ENCODE results near the gene TFIP11. TPM values are rescaled to one million over a fixed set of nuclear protein-coding genes. Genes with fewer than 3 reads are reported as not detected.

Gene TFIP11
- total RNA-seq, 1 donor from 2014 or later, result 28.4 TPM

GRCh38 chr22:26527167-26527566, 14.9 kb upstream of the TFIP11 start:
- Histone ChIP-seq H3K9me3 (no peaks in the 10 kb centered on the region), H3K4me1 (peaks cover 13% of the 10 kb centered on the region), H3K36me3 (peaks cover 81% of the 10 kb centered on the region), H3K27me3 (ENCODE audit: low read depth) (no peaks in the 10 kb centered on the region), H3K27ac (no peak overlapping the region), H3K4me3 (no peak overlapping the region)
- intact Hi-C loops (cut with DNase I), result no loop called here
- TF ChIP-seq CTCF (IDR thresholded peaks at IDR 0.05), result no peak
- DNase-seq (no peak), ATAC-seq (no peak)

GRCh38 chr22:26525946-26526564, 13.8 kb upstream of the TFIP11 start:
- DNase-seq, result no peak
- Histone ChIP-seq H3K9me3 (no peaks in the 10 kb centered on the region), H3K4me3 (no peak overlapping the region), H3K27me3 (ENCODE audit: low read depth) (no peaks in the 10 kb centered on the region), H3K27ac (no peak overlapping the region), H3K36me3 (peaks cover 73% of the 10 kb centered on the region), H3K4me1 (peaks cover 13% of the 10 kb centered on the region)
- no peak for TF ChIP-seq CTCF (IDR thresholded peaks at IDR 0.05)
- no peak for ATAC-seq
- intact Hi-C loops (cut with DNase I), result no loop called here

- H3K4me3 ChIP-seq, result no peak overlapping the region
- TF ChIP-seq CTCF (IDR thresholded peaks at IDR 0.05), result no peak
- no peaks in the 10 kb centered on the region for H3K27me3 ChIP-seq (ENCODE audit: low read depth)
- intact Hi-C loops (cut with DNase I), result no loop called here
- peaks cover 64% of the 10 kb centered on the region for H3K36me3 ChIP-seq
- ATAC-seq (no peak), DNase-seq (no peak)
- H3K9me3 ChIP-seq, result no peaks in the 10 kb centered on the region
- H3K27ac ChIP-seq, result no peak overlapping the region
- H3K4me1 ChIP-seq, result peaks cover 10% of the 10 kb centered on the region
These were observed 12.6 kb upstream of the TFIP11 start for GRCh38 chr22:26524870-26525269.

GRCh38 chr22:26522592-26522991, 10.3 kb upstream of the TFIP11 start:
- ATAC-seq (no peak), DNase-seq (no peak)
- H3K9me3 ChIP-seq, result no peaks in the 10 kb centered on the region
- H3K27me3 ChIP-seq (ENCODE audit: low read depth), result no peaks in the 10 kb centered on the region
- H3K27ac ChIP-seq, result no peak overlapping the region
- no peak for TF ChIP-seq CTCF (IDR thresholded peaks at IDR 0.05)
- intact Hi-C loops (cut with DNase I), result no loop called here
- no peaks in the 10 kb centered on the region for H3K4me1 ChIP-seq
- H3K36me3 ChIP-seq, result peaks cover 46% of the 10 kb centered on the region
- no peak overlapping the region for H3K4me3 ChIP-seq

GRCh38 chr22:26522012-26522411, 9.7 kb upstream of the TFIP11 start:
- no peak for ATAC-seq
- Histone ChIP-seq H3K27me3 (ENCODE audit: low read depth) (no peaks in the 10 kb centered on the region), H3K36me3 (peaks cover 40% of the 10 kb centered on the region), H3K4me3 (no peak overlapping the region), H3K27ac (no peak overlapping the region), H3K4me1 (no peaks in the 10 kb centered on the region), H3K9me3 (no peaks in the 10 kb centered on the region)
- TF ChIP-seq CTCF (IDR thresholded peaks at IDR 0.05), result no peak
- no peak for DNase-seq
- intact Hi-C loops (cut with DNase I), result no loop called here
